Hepatocyte (in vitro differentiated cells): ENCODE measurements around the gene STIMATE. TPM values are rescaled to one million over a fixed set of nuclear protein-coding genes. Genes with fewer than 3 reads are reported as not detected.

Experiments
- DNase-seq: peaks from one replicate; pipeline ENCODE4 v3.0.0-alpha.2; 2016; ENCODE audit warnings: low spot score
- H2AFZ ChIP-seq: fragments of 200-600 bp; sonication (generic); 2 replicates; pipeline ENCODE4 v1.6.0; 2016; ENCODE audit warnings: antibody characterized with exemption, mild to moderate bottlenecking
- H3K27ac ChIP-seq: fragments of 200-600 bp; sonication (generic); 2 replicates; pipeline ENCODE4 v1.5.1; 2016; ENCODE audit warnings: mild to moderate bottlenecking
- H3K27me3 ChIP-seq: fragments of 200-600 bp; sonication (generic); 2 replicates; pipeline ENCODE4 v1.6.1; 2016
- H3K36me3 ChIP-seq: fragments of 200-600 bp; sonication (generic); replicated peaks from 2 replicates; pipeline ENCODE4 v1.5.1; 2016; ENCODE audit warnings: low read depth; ENCODE audit not compliant: insufficient read depth
- H3K4me1 ChIP-seq: fragments of 200-600 bp; sonication (generic); 2 replicates; pipeline ENCODE4 v1.5.1; 2016; ENCODE audit warnings: mild to moderate bottlenecking, moderate library complexity; ENCODE audit not compliant: insufficient read depth
- H3K4me2 ChIP-seq: fragments of 200-600 bp; sonication (generic); 2 replicates; pipeline ENCODE4 v1.6.0; 2016
- H3K4me3 ChIP-seq: fragments of 200-600 bp; sonication (generic); 2 replicates; pipeline ENCODE4 v1.5.1; 2016; ENCODE audit warnings: mild to moderate bottlenecking
- H3K79me2 ChIP-seq: fragments of 200-600 bp; sonication (generic); 2 replicates; pipeline ENCODE4 v1.6.0; 2017; ENCODE audit warnings: mild to moderate bottlenecking
- H3K9me2 ChIP-seq: fragments of 200-600 bp; sonication (generic); replicated peaks from 2 replicates; pipeline ENCODE4 v1.6.0; 2017; ENCODE audit warnings: mild to moderate bottlenecking; ENCODE audit not compliant: insufficient read depth
- H3K9me3 ChIP-seq: fragments of 200-600 bp; sonication (generic); 2 replicates; pipeline ENCODE4 v1.5.1; 2016; ENCODE audit warnings: low read depth, mild to moderate bottlenecking
- H4K20me1 ChIP-seq: fragments of 200-600 bp; sonication (generic); 2 replicates; pipeline ENCODE4 v1.6.0; 2016; ENCODE audit warnings: mild to moderate bottlenecking; ENCODE audit not compliant: insufficient read depth, poor library complexity, severe bottlenecking
- EZH2 ChIP-seq: fragments of 200-600 bp; sonication (generic); IDR thresholded peaks from 2 replicates; pipeline ENCODE4 v1.6.1; 2016; ENCODE audit warnings: antibody characterized with exemption, mild to moderate bottlenecking, borderline replicate concordance
- EZH2phosphoT487 ChIP-seq: fragments of 200-600 bp; sonication (generic); IDR thresholded peaks from one replicate; pipeline ENCODE4 v1.6.1; 2018; ENCODE audit warnings: antibody characterized with exemption, mild to moderate bottlenecking, low read depth, moderate library complexity; ENCODE audit not compliant: unreplicated experiment, severe bottlenecking
- WGBS: methylation state at CpG from one replicate; pipeline ENCODE4 v1.1.6; 2016; ENCODE audit warnings: low lambda C conversion rate; ENCODE audit errors: missing lambda C conversion rate; 5-methylcytosine and 5-hydroxymethylcytosine counted together
- polyA plus RNA-seq: library from polyadenylated mRNA; unstranded; fragments of >200 nt; fragmentation: Nextera tagmentation; extraction: Ambion mirVana; gene quantifications from 2 replicates; pipeline ENCODE4 v1.2.1, GENCODE V29; 2016
- total RNA-seq: library from RNA; depleted of rRNA; stranded (reverse); fragments of >200 nt; gene quantifications from 2 replicates; pipeline ENCODE4 v1.2.3, GENCODE V29; 2014
- TF ChIP-seq, protein P1 (sequence below): fragments of 200-600 bp; sonication (generic); IDR thresholded peaks from 2 replicates; pipeline ENCODE4 v1.5.1; 2016; ENCODE audit warnings: antibody characterized with exemption, mild to moderate bottlenecking; ENCODE audit not compliant: poor library complexity

The STIMATE gene
- total and polyA plus RNA-seq, 2 experiments from 2014 or later = 14.5 to 20.4 TPM

DNA sequence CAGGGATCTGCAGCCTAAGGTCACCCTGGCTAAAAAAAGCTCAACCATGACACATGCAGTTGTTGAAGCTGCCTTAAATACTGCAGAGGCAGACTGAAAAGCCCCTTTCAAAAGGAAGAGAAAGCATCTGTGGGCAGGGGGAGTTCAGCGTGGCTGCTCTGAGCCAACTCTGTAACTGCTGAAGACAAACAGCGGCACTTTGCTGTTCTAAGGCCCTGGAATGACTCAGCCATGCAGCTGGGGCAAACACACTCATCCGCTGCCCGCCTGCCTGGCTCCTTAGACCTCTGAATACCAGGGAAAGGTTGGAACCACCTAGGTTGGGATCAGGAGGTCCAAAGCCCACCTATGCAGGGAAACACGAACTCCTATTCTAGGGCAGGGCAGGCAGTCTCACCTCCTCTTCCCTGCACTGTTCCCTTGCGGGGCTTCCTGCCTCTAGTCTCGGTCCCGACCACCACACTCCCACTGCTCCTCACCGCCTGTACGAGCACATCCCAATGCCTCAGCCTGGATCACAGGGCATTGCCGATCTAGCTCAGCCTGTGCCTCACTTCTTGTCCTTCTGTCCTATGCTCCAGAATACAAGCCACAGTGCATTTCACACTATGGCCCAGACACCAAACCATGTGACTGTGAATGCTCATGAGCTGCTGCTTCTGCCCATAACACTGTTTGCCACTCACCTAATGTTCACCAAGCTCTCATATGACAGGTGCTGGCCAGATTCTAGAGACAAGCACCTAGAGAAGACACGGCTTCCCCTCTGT is 56.0 kb downstream of the STIMATE start:
- H3K27me3 ChIP-seq = no peaks in the 10 kb centered on the region
- H3K4me1 ChIP-seq = no peaks in the 10 kb centered on the region
- no peaks in the 10 kb centered on the region for H3K79me2 ChIP-seq
- no peaks in the 10 kb centered on the region for H3K9me2 ChIP-seq
- no peaks in the 10 kb centered on the region for H4K20me1 ChIP-seq
- no peak overlapping the region for H3K4me2 ChIP-seq
- DNase-seq = no peak
- TF ChIP-seq EZH2phosphoT487 (no peak), EZH2 (no peak)
- TF ChIP-seq, protein P1, sequence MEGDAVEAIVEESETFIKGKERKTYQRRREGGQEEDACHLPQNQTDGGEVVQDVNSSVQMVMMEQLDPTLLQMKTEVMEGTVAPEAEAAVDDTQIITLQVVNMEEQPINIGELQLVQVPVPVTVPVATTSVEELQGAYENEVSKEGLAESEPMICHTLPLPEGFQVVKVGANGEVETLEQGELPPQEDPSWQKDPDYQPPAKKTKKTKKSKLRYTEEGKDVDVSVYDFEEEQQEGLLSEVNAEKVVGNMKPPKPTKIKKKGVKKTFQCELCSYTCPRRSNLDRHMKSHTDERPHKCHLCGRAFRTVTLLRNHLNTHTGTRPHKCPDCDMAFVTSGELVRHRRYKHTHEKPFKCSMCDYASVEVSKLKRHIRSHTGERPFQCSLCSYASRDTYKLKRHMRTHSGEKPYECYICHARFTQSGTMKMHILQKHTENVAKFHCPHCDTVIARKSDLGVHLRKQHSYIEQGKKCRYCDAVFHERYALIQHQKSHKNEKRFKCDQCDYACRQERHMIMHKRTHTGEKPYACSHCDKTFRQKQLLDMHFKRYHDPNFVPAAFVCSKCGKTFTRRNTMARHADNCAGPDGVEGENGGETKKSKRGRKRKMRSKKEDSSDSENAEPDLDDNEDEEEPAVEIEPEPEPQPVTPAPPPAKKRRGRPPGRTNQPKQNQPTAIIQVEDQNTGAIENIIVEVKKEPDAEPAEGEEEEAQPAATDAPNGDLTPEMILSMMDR = no peak
- WGBS = 93% methylated on average over 12 of the region's 12 CpGs
- no peak overlapping the region for H2AFZ ChIP-seq
- no peaks in the 10 kb centered on the region for H3K9me3 ChIP-seq
- H3K27ac ChIP-seq = no peak overlapping the region
- H3K36me3 ChIP-seq = no peaks in the 10 kb centered on the region
- no peak overlapping the region for H3K4me3 ChIP-seq

DNA sequence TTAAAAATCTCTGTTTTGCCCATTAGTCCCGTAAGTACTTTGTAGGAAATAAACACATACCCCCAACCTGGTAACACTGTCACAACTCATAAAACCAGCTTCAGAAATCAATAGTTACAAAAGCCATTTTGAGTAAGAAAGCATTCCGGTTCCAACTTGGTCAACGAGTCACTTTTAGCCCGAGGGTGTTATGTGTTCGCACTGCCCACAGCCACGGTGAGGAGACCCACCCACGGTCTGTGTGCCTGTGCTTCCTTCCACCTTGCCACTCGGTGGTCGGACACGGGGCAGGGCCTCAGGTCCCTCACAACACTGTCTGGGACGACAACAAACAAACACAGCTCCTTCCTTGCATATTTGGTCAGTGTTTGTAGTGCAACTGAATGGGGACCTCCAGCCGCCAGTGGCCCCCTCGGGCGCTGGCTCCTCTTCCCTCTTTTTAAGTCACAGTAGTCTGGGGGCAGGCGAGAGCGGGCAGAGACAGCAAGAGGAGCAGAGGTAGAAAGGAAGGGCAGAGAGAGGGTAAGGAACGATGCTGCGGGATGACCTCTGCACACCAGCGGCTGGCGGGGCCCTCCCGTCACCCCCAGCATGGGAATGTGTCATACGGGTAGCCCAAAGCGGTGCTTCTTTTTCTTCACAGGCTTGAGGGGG is 57.3 kb downstream of the STIMATE start:
- 86% methylated on average over 23 of the region's 23 CpGs for WGBS
- no peaks in the 10 kb centered on the region for H3K36me3 ChIP-seq

DNA sequence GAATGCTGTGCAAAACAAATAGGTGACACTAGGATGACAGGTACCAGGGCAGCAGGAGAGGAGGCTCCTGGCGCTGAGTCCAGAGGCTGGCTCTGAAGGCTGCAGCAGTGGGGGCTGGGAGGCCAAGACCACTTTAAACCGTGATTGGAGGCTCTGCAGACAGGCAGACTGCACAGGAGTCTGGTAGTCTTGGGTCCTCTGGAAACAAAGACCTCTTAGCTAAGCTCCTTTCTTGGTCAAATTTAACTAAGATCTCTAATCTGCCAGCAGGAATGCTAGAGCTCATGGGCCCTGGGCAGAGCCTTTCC is 58.1 kb downstream of the STIMATE start:
- H3K9me2 ChIP-seq = no peaks in the 10 kb centered on the region

More for the DNA sequence above, 57.3 kb downstream of the STIMATE start:
- H3K27me3 ChIP-seq = no peaks in the 10 kb centered on the region
- H3K9me3 ChIP-seq = no peaks in the 10 kb centered on the region
- H3K4me1 ChIP-seq = peaks cover 5% of the 10 kb centered on the region
- H3K27ac ChIP-seq = no peak overlapping the region
- H3K4me3 ChIP-seq = no peak overlapping the region
- no peaks in the 10 kb centered on the region for H4K20me1 ChIP-seq
- no peak overlapping the region for H3K4me2 ChIP-seq
- no peaks in the 10 kb centered on the region for H3K79me2 ChIP-seq
- no peak overlapping the region for H2AFZ ChIP-seq
- TF ChIP-seq, protein P1 = no peak
- no peak for DNase-seq
- H3K9me2 ChIP-seq = no peaks in the 10 kb centered on the region

More for the DNA sequence above, 58.1 kb downstream of the STIMATE start:
- TF ChIP-seq, protein P1 = no peak
- no peak for TF ChIP-seq EZH2
- no peak for TF ChIP-seq EZH2phosphoT487
- Histone ChIP-seq H3K9me3 (no peaks in the 10 kb centered on the region), H3K4me1 (peaks cover 7% of the 10 kb centered on the region), H3K27ac (no peak overlapping the region), H3K27me3 (no peaks in the 10 kb centered on the region), H3K4me2 (no peak overlapping the region), H3K4me3 (no peak overlapping the region), H2AFZ (no peak overlapping the region), H3K79me2 (no peaks in the 10 kb centered on the region), H3K36me3 (no peaks in the 10 kb centered on the region), H4K20me1 (no peaks in the 10 kb centered on the region)
- 56% methylated on average over 2 of the region's 2 CpGs for WGBS
- DNase-seq = no peak
